ENCODE results near the gene HRNR.
"Not testable (repeated sequence)": the region's sequence is repeated elsewhere in the genome, so short reads cannot be mapped to it uniquely, and the experiment has no call there.

Gene HRNR

DNA sequence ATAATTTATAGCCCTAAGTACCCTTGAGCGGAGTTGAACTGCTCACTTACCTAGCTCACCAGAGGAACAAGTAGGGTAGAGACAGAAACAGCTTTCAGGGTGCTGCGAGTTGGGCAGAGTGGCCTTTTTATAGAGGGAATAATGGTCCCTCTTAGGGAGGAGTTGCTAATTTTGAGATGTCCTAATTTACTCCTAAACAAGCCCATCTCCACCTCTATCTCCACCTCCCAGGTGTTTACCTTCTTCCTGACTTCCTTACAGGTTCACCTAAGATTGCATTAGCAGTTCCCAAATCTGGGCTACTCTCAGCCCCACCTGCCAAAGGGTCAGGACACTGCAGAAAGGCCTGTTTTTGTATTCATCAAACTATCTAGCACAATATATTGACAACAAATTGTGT lies at the start of gene HRNR:
Gene HRNR (minus strand): TSS at position 101 of the 400 bp plus-strand sequence. CDS start 940 bp downstream, outside the sequence.
- no peak for DNase-seq

DNA sequence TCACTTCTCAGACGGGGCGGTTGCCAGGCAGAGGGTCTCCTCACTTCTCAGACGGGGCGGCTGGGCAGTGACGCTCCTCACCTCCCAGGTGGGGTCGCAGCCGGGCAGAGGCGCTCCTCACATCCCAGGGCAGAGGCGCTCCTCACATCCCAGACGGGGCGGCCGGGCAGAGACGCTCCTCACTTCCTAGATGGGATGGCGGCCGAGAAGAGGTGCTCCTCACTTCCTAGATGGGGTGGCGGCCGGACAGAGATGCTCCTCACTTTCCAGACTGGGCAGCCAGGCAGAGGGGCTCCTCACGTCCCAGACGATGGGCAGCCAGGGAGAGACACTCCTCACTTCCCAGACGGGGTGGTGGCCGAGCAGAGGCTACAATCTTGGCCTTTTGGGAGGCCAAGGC lies 32.4 kb upstream of the HRNR start:
- DNase-seq: not testable (repeated sequence)

GRCh38 chr1:152252157-152252556 lies 28.2 kb upstream of the HRNR start:
- DNase-seq: no peak

DNA sequence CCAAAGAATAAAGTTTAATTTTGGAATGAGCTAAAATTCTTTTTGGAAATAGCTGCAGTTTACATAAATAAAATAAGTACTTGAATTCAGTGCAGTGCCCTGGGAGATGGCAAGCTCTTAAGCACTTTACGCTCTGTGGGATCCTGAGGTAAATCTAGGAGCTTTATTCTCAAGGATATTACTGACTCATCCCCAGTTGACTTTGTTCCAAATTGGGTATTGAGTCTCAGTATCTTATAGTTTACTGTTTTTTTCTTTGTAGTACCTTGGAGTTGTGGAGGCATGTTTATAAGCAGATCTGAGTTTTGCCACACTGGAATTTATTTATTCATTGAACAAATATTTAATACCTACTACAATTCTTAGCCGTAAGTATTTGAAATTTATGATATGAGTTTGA lies 27.4 kb upstream of the HRNR start:
- DNase-seq: no peak

DNA sequence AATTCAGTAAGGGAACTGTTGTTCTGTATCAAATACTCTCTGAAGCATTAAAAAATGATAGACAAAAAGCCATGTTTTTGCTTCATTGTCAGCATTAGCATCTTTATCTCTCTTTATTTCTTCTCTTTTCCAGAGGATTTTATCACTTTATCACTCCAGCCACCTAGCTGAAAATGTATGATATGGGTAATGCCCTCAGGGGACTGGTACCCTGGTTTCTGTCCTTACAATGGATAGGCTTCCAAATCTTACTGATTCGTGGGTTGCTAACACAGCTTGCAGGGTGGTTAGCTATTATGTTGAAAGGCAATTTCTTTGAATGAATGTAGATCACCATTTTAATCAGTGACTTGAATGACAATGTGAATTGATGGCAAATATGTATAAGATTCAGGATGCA lies 23.3 kb upstream of the HRNR start:
- DNase-seq: no peak

DNA sequence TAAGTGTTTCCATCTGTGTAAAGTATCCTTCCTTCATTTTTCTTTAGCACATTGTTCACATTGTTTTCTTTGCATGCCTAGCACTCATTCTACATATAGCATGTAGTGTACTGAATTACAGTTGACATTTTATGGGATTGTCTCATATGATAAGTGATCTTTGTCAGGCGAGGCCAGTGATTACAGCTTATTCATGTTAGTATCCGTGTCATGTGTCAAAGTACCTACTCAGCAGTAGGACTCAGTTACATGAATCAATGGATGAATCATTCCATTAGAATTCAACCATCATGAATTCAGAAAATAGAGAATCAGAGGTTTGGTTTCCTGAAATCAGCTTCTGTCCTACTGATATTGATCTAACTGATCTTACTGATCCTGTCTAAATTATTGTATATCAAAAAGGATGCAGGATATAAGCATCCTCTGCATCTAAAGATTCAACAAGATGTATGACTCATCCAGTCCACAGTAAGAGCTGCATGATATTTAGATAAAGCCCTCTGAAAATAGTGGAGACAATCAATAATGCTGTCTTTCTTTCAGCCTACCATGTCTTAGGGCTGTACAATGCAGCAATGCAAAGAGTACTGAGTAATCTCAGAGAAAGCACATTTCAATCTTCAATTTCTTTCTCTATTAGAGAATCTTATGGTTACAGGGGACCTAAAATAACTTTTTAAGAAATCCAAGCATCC lies 20.7 kb upstream of the HRNR start:
- no peak for DNase-seq

GRCh38 chr1:152237093-152237492 lies 13.1 kb upstream of the HRNR start:
- DNase-seq: no peak

GRCh38 chr1:152228831-152229230 lies 4.8 kb upstream of the HRNR start:
- DNase-seq: no peak

DNA sequence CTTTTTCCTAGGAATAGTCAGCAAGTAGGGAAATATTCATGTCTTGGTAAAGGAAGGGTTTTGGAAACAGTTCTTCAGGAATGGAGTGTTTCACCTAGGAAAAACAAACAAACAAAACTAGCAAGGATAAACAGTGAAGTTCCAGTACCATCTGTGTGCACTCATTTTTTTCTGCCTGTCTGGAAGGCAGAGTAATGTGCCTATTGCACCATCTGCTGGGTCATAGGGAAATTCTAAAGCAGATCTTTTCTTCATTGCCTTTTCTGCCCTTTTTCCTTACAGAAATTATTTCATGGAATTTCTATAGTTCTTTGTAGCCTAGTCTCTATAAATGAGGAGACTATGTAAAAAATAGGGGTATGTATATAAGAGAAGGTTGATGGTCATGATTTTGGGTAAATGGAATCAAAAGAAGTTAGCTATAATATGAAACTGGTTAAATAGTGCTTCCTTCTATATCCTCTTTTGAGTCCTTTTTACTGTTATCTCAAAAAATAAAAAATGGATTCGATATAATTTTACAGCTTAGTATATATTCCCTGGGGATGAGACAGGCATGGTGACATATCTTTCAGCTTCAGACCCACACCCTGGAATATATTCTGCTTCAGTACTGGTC lies 3.4 kb upstream of the HRNR start:
- no peak for DNase-seq

DNA sequence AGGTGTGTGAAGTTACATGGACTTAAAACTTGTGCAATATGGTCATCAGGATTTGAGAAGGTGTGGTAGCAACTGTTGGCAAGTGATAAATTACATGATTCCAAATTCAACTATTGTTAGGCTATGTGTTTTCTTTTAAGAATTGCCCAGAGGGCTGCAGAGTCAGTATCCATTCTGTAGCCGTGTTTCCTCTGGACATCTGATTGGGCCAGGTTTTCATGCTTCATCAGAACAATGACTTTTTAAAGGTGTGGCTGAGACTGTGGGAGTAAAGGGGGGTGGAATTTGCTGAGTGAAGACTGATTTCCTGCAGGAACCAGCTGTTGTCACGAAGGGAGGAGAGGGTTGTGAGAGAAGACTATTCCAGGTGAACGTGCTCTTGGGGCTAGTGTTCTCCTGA lies 1.7 kb upstream of the HRNR start:
- DNase-seq: no peak

DNA sequence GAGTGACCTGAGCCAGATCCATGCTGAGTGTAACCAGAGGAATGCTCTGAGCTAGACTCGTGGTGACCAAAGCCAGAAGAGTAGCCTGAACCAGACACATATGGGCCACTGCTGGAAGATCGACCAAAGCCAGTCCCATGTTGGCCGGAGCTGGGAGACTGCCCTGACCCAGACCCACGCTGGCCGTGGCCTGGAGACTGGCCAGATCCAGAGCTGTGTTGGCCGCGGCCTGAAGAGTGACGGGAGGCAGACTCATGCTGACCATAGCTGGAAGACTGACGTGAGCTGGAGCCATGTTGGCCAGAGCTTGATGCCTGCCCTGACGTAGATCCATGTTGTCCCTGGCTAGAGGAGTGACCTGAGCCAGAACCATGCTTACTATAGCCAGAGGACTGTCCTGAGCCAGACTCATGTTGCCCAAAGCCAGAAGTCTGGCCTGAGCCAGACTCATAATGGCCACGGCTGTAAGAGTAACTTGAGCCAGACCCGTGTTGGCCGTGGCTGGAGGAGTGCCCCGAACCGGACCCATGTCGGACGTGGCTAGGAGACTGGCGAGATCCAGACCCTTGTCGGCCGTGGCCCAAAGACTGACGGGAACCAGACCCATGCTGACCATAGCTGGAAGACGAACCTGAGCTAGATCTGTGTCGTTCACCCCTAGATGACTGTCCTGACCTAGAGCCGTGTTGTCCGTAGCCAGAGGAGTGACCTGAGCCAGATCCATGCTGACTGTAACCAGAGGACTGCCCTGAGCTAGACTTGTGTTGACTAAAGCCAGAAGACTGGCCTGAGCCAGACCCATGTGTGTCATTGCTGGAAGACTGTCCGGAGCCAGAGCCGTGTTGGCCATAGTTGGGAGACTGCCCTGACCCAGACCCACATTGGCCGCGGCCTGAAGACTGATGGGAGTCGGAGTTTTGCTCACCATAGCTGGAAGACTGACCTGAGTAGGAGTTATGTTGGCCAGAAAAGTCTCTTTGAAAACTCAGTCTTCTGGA lies 3.5 kb downstream of the HRNR start:
- no peak for DNase-seq

GRCh38 chr1:152219438-152219837 lies 4.6 kb downstream of the HRNR start:
- not testable (repeated sequence) for DNase-seq

DNA sequence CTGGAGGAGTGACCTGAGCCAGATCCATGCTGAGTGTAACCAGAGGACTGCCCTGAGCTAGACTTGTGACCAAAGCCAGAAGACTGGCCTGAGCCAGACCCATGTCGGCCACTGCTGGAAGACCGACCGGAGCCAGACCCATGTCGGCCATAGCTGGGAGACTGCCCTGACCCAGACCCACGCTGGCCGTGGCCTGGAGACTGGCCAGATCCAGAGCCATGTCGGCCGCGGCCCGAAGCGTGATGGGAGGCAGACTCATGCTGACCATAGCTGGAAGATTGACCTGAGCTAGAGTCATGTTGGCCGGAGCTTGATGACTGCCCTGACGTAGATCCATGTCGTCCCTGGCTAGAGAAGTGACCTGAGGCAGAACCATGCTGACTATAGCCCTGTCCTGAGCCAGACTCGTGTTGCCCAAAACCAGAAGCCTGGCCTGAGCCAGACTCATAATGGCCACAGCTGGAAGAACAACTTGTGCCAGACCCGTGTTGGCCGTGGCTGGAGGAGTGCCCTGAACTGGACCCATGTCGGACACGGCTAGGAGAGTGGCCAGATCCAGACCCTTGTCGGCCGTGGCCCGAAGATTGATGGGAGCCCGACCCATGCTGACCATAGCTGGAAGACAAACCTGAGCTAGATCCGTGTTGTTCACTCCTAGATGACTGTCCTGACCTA lies 5.1 kb downstream of the HRNR start:
- no peak for DNase-seq

DNA sequence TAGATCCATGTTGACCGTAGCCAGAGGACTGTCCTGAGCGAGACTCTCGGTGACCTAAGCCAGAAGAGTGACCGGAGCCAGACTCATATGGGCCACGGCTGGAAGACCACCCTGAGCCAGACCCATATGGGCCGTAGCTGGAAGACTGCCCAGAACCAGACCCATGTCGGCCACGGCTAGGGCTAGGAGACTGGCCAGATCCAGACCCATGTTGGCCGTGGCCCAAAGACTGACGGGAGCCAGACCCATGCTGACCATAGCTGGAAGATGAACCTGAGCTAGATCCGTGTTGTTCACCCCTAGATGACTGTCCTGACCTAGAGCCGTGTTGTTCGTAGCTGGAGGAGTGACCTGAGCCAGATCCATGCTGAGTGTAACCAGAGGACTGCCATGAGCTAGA lies 8.4 kb downstream of the HRNR start:
- not testable (repeated sequence) for DNase-seq

DNA sequence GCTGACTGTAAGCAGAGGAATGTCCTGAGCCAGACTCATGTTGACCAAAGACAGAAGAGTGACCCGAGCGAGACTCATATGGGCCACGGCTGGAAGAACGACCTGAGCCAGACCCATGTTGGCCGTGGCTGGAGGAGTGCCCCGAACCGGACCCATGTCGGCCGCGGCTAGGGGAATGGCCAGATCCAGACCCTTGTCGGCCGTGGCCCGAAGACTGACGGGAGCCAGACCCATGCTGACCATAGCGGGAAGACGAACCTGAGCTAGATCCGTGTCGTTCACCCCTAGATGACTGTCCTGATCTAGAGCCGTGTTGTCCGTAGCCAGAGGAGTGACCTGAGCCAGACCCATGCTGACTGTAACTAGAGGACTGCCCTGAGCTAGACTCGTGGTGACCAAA lies 9.1 kb downstream of the HRNR start:
- not testable (repeated sequence) for DNase-seq

GRCh38 chr1:152198982-152199381 lies 25.0 kb downstream of the HRNR start:
- DNase-seq: no peak

DNA sequence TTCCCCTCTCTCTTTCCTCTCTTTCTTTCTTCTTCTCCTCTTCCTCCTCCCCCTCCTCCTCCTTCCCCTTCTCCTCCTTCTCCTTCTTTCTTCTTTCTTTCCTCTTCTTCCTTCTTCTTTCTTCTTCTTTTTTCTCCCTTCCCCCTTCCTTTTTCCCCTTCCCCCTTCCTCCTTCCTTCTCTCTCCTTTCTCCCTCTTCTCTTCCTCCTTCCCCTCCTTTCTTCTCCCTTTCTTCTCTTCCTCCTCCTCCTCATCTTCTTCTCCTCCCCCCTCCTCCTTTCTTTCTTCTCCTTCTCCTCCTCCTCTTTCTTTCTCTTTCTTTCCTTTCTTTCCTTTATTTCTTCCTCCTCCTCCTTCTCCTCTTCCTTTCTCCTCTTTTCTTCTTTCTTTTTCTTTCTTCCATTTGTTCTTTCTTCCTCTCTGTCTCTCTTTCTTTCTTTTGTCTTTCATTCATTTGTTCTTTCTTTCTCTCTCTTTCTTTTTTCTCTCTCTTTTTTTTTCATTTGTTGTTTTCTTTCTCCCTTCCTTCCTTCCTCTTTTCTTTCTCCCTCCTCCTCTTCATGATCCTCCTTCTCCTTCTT lies 26.5 kb downstream of the HRNR start:
- DNase-seq: no peak

DNA sequence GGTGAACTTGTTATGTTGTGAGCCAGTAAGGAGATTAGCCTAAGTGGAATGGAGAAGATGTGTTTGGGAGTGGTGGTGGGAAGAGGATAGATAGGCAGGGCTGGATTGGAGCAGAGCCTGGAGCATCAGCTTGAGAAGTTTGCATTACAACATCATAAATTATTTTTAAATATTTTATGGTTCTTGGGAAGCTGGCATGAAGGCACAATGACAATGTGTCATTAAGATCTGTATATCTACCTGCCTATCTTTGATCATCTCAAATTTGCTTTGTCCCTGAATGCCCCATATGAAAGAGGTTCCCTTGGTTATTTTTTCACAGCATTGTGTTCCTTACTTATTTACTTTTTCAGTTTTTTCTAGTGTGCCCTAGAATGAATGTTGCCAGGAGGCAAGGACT lies 32.3 kb downstream of the HRNR start:
- DNase-seq: no peak

DNA sequence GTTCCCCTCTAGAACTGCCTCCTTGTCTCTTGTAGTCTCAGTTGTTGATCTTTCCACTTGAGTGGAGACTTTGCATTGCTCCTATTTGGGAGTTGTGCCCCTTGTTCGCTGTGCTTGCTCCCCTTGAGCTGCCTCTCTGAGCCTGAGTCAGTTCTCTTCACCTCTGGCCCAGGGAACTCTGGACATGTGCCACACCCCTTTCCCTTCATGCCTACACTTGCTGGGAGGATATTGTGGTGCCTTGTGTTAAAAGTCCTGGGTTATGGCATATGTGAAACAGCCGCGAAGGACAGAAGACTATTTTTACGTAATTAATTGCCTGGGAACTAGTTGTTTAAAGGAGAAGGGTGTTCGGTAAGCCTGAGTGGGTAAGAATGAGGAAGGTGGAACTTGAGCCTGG lies 32.7 kb downstream of the HRNR start:
- DNase-seq: no peak

DNA sequence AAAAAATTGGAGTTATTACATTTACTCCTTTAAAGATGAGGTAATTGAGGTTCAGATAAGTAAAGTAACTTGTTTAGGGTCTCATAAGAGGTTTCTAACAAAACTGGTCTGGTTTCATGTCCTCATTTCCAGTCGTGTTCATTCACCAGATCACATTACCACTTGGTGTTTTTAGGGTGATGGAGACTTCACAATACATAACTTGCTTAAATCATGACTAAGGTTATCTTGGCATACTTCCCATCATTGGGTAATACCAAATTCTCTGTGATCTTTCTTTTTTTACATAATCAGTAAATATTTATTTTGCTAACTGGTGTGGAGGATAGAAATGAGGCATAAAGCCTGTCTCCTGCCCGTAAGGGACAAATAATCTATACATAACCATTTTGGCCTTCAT lies 33.4 kb downstream of the HRNR start:
- no peak for DNase-seq

DNA sequence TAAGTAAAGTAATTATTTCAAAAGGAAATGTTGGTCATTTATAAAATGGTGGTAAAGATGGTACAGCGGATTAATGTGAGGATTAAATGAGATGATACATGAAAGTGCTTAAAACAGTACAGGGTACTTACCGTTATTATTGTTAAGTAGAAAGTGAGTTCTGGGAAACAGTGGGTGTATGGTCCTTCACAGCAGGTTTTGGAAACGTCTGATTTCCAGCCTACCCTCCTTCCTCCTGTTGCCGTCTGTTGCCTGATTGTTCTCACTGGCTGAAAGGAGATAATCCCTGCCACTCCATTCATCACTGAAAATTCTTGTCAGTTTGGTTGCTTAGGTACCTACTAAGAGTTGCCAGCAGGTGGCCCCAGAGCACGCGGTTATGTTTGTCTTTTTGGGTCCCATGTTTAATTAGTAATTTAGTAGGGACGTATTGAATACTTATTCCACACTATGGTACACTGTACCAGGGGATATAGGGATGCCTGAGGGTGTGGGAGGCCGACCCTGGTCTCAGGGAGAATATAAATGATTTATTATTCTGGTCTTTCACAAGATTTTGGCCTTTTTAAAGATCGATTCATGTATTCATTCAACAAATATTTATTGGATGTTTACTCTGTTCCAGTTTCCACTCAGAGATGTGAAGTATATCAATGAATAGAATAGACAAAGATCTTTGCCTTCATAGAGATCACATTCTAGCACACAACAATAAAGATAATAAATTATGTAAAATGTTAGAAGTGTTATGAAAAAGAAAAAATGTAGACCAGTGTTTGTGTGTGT lies 34.1 kb downstream of the HRNR start:
- peak; percentile 67 for DNase-seq

All from NCI-H446 treated with DMSO at 0.1 percent for 48 hours (cell line).